Neural cell (in vitro differentiated cells): ENCODE results near the gene SHD. TPM values are rescaled to one million over a fixed set of nuclear protein-coding genes. Genes with fewer than 3 reads are reported as not detected.

Experiments
- H2AFZ ChIP-seq: fragments of 200-600, 300-800 bp; sonication (generic), shearing (Covaris generic); 2 replicates; pipeline ENCODE4 v1.6.0; 2014; ENCODE audit warnings: low read depth, mild to moderate bottlenecking, antibody characterized with exemption, low read length, moderate library complexity
- H3F3A ChIP-seq: fragments of 200-600 bp; shearing (Covaris generic); 2 replicates; pipeline ENCODE4 v1.6.1; 2016; ENCODE audit warnings: mild to moderate bottlenecking, moderate library complexity, mixed read lengths, antibody characterized with exemption, low read length; ENCODE audit not compliant: insufficient read depth, poor library complexity, severe bottlenecking
- H3K27ac ChIP-seq: fragments of 200-600, 300-800 bp; sonication (generic), shearing (Covaris generic); 2 replicates; pipeline ENCODE4 v1.5.1; 2014; ENCODE audit warnings: mild to moderate bottlenecking, low read length, moderate library complexity
- H3K27me3 ChIP-seq: fragments of 300-800, 200-600 bp; sonication (generic), shearing (Covaris generic); 2 replicates; pipeline ENCODE4 v1.6.0; 2014; ENCODE audit warnings: mild to moderate bottlenecking, low read depth, low read length, moderate library complexity; ENCODE audit not compliant: insufficient read depth
- H3K36me3 ChIP-seq: fragments of 300-800, 200-600 bp; sonication (generic), shearing (Covaris generic); 2 replicates; pipeline ENCODE4 v1.5.1; 2014; ENCODE audit warnings: mild to moderate bottlenecking, antibody characterized with exemption, low read length, moderate library complexity; ENCODE audit not compliant: insufficient read depth
- H3K4me2 ChIP-seq: fragments of 300-800, 200-600 bp; sonication (generic), shearing (Covaris generic); 2 replicates; pipeline ENCODE4 v1.6.0; 2014; ENCODE audit warnings: mild to moderate bottlenecking, low read length
- H3K4me3 ChIP-seq: fragments of 300-800, 200-600 bp; sonication (generic), shearing (Covaris generic); 2 replicates; pipeline ENCODE4 v1.5.1; 2014; ENCODE audit warnings: mild to moderate bottlenecking, low read length, moderate library complexity
- H3K79me2 ChIP-seq: fragments of 200-600 bp; shearing (Covaris generic); replicated peaks from 2 replicates; pipeline ENCODE4 v1.6.0; 2014; ENCODE audit warnings: mild to moderate bottlenecking, low read length, moderate library complexity; ENCODE audit not compliant: insufficient read depth
- H3K9ac ChIP-seq: fragments of 300-800, 200-600 bp; sonication (generic), shearing (Covaris generic); 2 replicates; pipeline ENCODE4 v1.6.1; 2016; ENCODE audit warnings: mild to moderate bottlenecking, low read length, mixed read lengths
- H3K9me2 ChIP-seq: fragments of 200-600 bp; shearing (Covaris generic); 2 replicates; pipeline ENCODE4 v1.6.1; 2016; ENCODE audit warnings: mild to moderate bottlenecking, low read length, mixed read lengths; ENCODE audit not compliant: insufficient read depth
- H3K9me3 ChIP-seq: fragments of 200-600, 300-800 bp; sonication (generic), shearing (Covaris generic); 2 replicates; pipeline ENCODE4 v1.6.1; 2016; ENCODE audit warnings: mild to moderate bottlenecking, mixed run types, low read length, moderate library complexity, mixed read lengths
- H4K20me1 ChIP-seq: fragments of 200-600 bp; shearing (Covaris generic); 2 replicates; pipeline ENCODE4 v1.6.1; 2016; ENCODE audit warnings: mild to moderate bottlenecking, mixed run types; ENCODE audit not compliant: insufficient read depth
- CTCF ChIP-seq: fragments of 450-650 bp; IDR thresholded peaks from 2 replicates; pipeline ENCODE4 v1.5.1; 2014; ENCODE audit warnings: antibody characterized with exemption, mild to moderate bottlenecking, moderate library complexity; ENCODE audit not compliant: poor library complexity, severe bottlenecking
- EP300 ChIP-seq: fragments of 450-650 bp; conservative IDR thresholded peaks from 2 replicates; pipeline ENCODE4 v1.6.1; 2014; ENCODE audit warnings: antibody characterized with exemption, mild to moderate bottlenecking, moderate library complexity; ENCODE audit not compliant: poor library complexity, severe bottlenecking
- EZH2 ChIP-seq: fragments of 200-600, 300-800 bp; shearing (Covaris generic), sonication (generic); IDR thresholded peaks from 2 replicates; pipeline ENCODE4 v1.6.1; 2014; ENCODE audit warnings: antibody characterized with exemption, low read length, borderline replicate concordance, mild to moderate bottlenecking; ENCODE audit not compliant: insufficient read depth, poor library complexity, severe bottlenecking
- POLR2AphosphoS5 ChIP-seq: IDR thresholded peaks from 2 replicates; pipeline ENCODE4 v1.6.1; 2012
- RAD21 ChIP-seq: fragments of 450-650 bp; conservative IDR thresholded peaks from 2 replicates; pipeline ENCODE4 v1.6.1; 2014; ENCODE audit warnings: antibody characterized with exemption, mild to moderate bottlenecking, moderate library complexity
- REST ChIP-seq: IDR thresholded peaks from 2 replicates; pipeline ENCODE4 v1.6.1; 2012; ENCODE audit warnings: borderline replicate concordance
- SMC3 ChIP-seq: fragments of 450-650 bp; conservative IDR thresholded peaks from 2 replicates; pipeline ENCODE4 v1.6.1; 2014; ENCODE audit warnings: antibody characterized with exemption, mild to moderate bottlenecking, moderate library complexity; ENCODE audit not compliant: poor library complexity
- TAF1 ChIP-seq: IDR thresholded peaks from 2 replicates; pipeline ENCODE4 v1.6.1; 2012; ENCODE audit warnings: low read depth
- polyA plus RNA-seq: library from polyadenylated mRNA; depleted of rRNA; stranded (reverse); fragments of >200 nt; gene quantifications from 2 replicates; pipeline ENCODE4 v1.2.3, GENCODE V29; 2014

Gene SHD
- polyA plus RNA-seq, 1 donor from 2014 or later: 188 TPM

GRCh38 chr19:4277191-4277696, 1.8 kb upstream of the SHD start:
- peak overlapping the region; percentile 53 for H3K4me3 ChIP-seq
- H2AFZ ChIP-seq: no peak overlapping the region
- TF ChIP-seq POLR2AphosphoS5: peak; percentile 62
- no peak for TF ChIP-seq CTCF
- TF ChIP-seq REST: no peak
- no peak for TF ChIP-seq TAF1
- TF ChIP-seq EP300: peak; percentile 34
- TF ChIP-seq RAD21: no peak
- H3K9me2 ChIP-seq: no peaks in the 10 kb centered on the region
- H3K27ac ChIP-seq: peak overlapping the region; percentile 86
- H3K9me3 ChIP-seq: no peaks in the 10 kb centered on the region
- peak overlapping the region; percentile 30 for H3K4me2 ChIP-seq
- H3K36me3 ChIP-seq: no peaks in the 10 kb centered on the region
- H3K27me3 ChIP-seq: no peaks in the 10 kb centered on the region
- H3F3A ChIP-seq: no peaks in the 10 kb centered on the region
- H3K9ac ChIP-seq: peak overlapping the region; percentile 56
- H4K20me1 ChIP-seq: no peaks in the 10 kb centered on the region
- H3K79me2 ChIP-seq: peaks cover 9% of the 10 kb centered on the region

GRCh38 chr19:4278010-4278409, 1.1 kb upstream of the SHD start:
- Histone ChIP-seq H3K4me2 (no peak overlapping the region), H3F3A (no peaks in the 10 kb centered on the region), H3K27ac (peak overlapping the region; percentile 86), H3K9ac (peak overlapping the region; percentile 92), H3K36me3 (no peaks in the 10 kb centered on the region), H3K9me2 (no peaks in the 10 kb centered on the region), H3K9me3 (no peaks in the 10 kb centered on the region), H4K20me1 (no peaks in the 10 kb centered on the region), H2AFZ (no peak overlapping the region), H3K79me2 (peaks cover 9% of the 10 kb centered on the region), H3K27me3 (no peaks in the 10 kb centered on the region), H3K4me3 (peak overlapping the region; percentile 89)
- TF ChIP-seq EP300 (no peak), TAF1 (no peak), SMC3 (no peak), EZH2 (no peak), POLR2AphosphoS5 (no peak), REST (no peak), CTCF (no peak), RAD21 (no peak)
